HG03565 (cell line): ENCODE measurements around the gene L3MBTL2.

Experiments used
- ATAC-seq: cut with Tn5 transposase; IDR thresholded peaks from one replicate; pipeline ENCODE4 v1.9.1; 2021; ENCODE audit warnings: mild to moderate bottlenecking, moderate library complexity; ENCODE audit not compliant: unreplicated experiment

L3MBTL2 gene

GRCh38 chr22:41264408-41264941 is 59.4 kb downstream of the L3MBTL2 start:
- ATAC-seq: no peak

GRCh38 chr22:41267958-41268357 is 62.8 kb downstream of the L3MBTL2 start:
- no peak for ATAC-seq

GRCh38 chr22:41271787-41272186 is 66.7 kb downstream of the L3MBTL2 start:
- ATAC-seq: no peak

GRCh38 chr22:41273128-41273527 is 68.0 kb downstream of the L3MBTL2 start:
- ATAC-seq: no peak

GRCh38 chr22:41274856-41275255 is 69.7 kb downstream of the L3MBTL2 start:
- ATAC-seq: no peak

GRCh38 chr22:41280065-41280464 is 75.0 kb downstream of the L3MBTL2 start:
- no peak for ATAC-seq

GRCh38 chr22:41280854-41281253 is 75.7 kb downstream of the L3MBTL2 start:
- ATAC-seq: no peak
